IMR-90 (cell line): ENCODE results near the gene GATD1. TPM values are rescaled to one million over a fixed set of nuclear protein-coding genes. Genes with fewer than 3 reads are reported as not detected.

Experiments
- ATAC-seq: fragments of 200-7000 bp; cut with Tn5 transposase; 2 replicates; pipeline ENCODE4 v1.9.1; 2020; ENCODE audit warnings: low read depth, mild to moderate bottlenecking, moderate library complexity
- BruUV-seq: library from RNA; stranded (reverse); fragments of 400-500 nt; replicated peaks from 2 replicates; lab custom pipeline; 2021; lab: Mats Ljungman, UMichigan
- CTCF ChIA-PET: fragments of 300-600 bp; formaldehyde crosslinking; extraction: SDS; loops from one replicate; lab custom pipeline; 2021; ENCODE audit warnings: antibody characterized with exemption; lab: Yijun Ruan, JAX
- POLR2A ChIA-PET: fragments of 300-600 bp; sonication (Branson Sonifier 250); formaldehyde crosslinking; loops from one replicate; lab custom pipeline; 2022; ENCODE audit warnings: antibody characterized with exemption; ENCODE audit not compliant: unreplicated experiment; lab: Charles Lee
- DNase-seq: peaks from one replicate; pipeline ENCODE4 v3.0.0; 2013
- H2AFZ ChIP-seq: replicated peaks from 2 replicates; pipeline ENCODE3; 2013; ENCODE audit warnings: low read length, mild to moderate bottlenecking; ENCODE audit not compliant: poor library complexity
- H2AK5ac ChIP-seq: 2 replicates; pipeline ENCODE4 v1.6.1; 2013; ENCODE audit warnings: low read depth, low read length, inconsistent platforms
- H2AK9ac ChIP-seq: replicated peaks from 2 replicates; pipeline ENCODE3; 2013; ENCODE audit warnings: mild to moderate bottlenecking, low read depth, low read length, moderate library complexity; ENCODE audit not compliant: poor library complexity
- H2BK120ac ChIP-seq: 2 replicates; pipeline ENCODE4 v1.6.1; 2013; ENCODE audit warnings: low read depth, low read length, inconsistent platforms
- H2BK15ac ChIP-seq: 3 replicates; pipeline ENCODE4 v1.6.1; 2013; ENCODE audit warnings: low read depth, low read length, inconsistent platforms
- H2BK20ac ChIP-seq: 2 replicates; pipeline ENCODE4 v1.6.1; 2013; ENCODE audit warnings: low read depth, mild to moderate bottlenecking, inconsistent platforms, low read length, moderate library complexity
- H2BK5ac ChIP-seq: 2 replicates; pipeline ENCODE4 v1.6.1; 2013; ENCODE audit warnings: mild to moderate bottlenecking, low read depth, low read length, inconsistent platforms; ENCODE audit not compliant: poor library complexity, severe bottlenecking
- H3K14ac ChIP-seq: replicated peaks from 2 replicates; pipeline ENCODE4 v1.6.1; 2013; ENCODE audit warnings: low read depth, low read length, inconsistent platforms
- H3K18ac ChIP-seq: 2 replicates; pipeline ENCODE4 v1.6.1; 2013; ENCODE audit warnings: low read depth, low read length, control low read depth
- H3K23ac ChIP-seq: 2 replicates; pipeline ENCODE4 v1.6.1; 2013; ENCODE audit warnings: low read depth, low read length, inconsistent platforms
- H3K27ac ChIP-seq: 2 replicates; pipeline ENCODE4 v1.5.1; 2013; ENCODE audit warnings: mild to moderate bottlenecking, control low read depth, low read length; ENCODE audit not compliant: insufficient read depth
- H3K27me3 ChIP-seq: 2 replicates; pipeline ENCODE4 v1.6.1; 2013; ENCODE audit warnings: low read length; ENCODE audit not compliant: control insufficient read depth, insufficient read depth
- H3K36me3 ChIP-seq: 2 replicates; pipeline ENCODE4 v1.6.1; 2013; ENCODE audit warnings: low read length, mixed read lengths; ENCODE audit not compliant: control insufficient read depth, insufficient read depth
- H3K4ac ChIP-seq: 2 replicates; pipeline ENCODE4 v1.6.1; 2013; ENCODE audit warnings: low read depth, low read length, inconsistent platforms
- H3K4me1 ChIP-seq: 2 replicates; pipeline ENCODE4 v1.6.1; 2013; ENCODE audit warnings: low read length, mixed read lengths; ENCODE audit not compliant: control insufficient read depth, insufficient read depth
- H3K4me2 ChIP-seq: 2 replicates; pipeline ENCODE4 v1.6.1; 2013; ENCODE audit warnings: low read depth, mild to moderate bottlenecking, control low read depth, low read length, moderate library complexity
- H3K4me3 ChIP-seq: 2 replicates; pipeline ENCODE4 v1.5.1; 2013; ENCODE audit warnings: low read depth, mild to moderate bottlenecking, control low read depth, low read length, moderate library complexity; ENCODE audit not compliant: insufficient read depth
- H3K56ac ChIP-seq: 2 replicates; pipeline ENCODE4 v1.6.1; 2013; ENCODE audit warnings: low read length, inconsistent platforms; ENCODE audit not compliant: insufficient read depth; ENCODE audit errors: extremely low read depth
- H3K79me1 ChIP-seq, 2 experiments: 2 replicates each; pipeline ENCODE4 v1.6.1; 2013; ENCODE audit warnings: low read length in 2 of 2, inconsistent platforms in 1 of 2, low read depth in 1 of 2
- H3K9ac ChIP-seq: 2 replicates; pipeline ENCODE4 v1.6.1; 2013; ENCODE audit warnings: low read depth, low read length, control low read depth
- H3K9me1 ChIP-seq: 2 replicates; pipeline ENCODE4 v1.6.1; 2013; ENCODE audit warnings: low read length, inconsistent platforms; ENCODE audit not compliant: insufficient read depth
- H3K9me3 ChIP-seq: 2 replicates; pipeline ENCODE4 v1.6.1; 2013; ENCODE audit warnings: low read length; ENCODE audit not compliant: control insufficient read depth, insufficient read depth
- H4K20me1 ChIP-seq: 2 replicates; pipeline ENCODE4 v1.6.1; 2013; ENCODE audit warnings: low read length, inconsistent platforms; ENCODE audit not compliant: insufficient read depth
- H4K5ac ChIP-seq: 2 replicates; pipeline ENCODE4 v1.6.1; 2013; ENCODE audit warnings: mild to moderate bottlenecking, low read depth, low read length, control low read depth
- H4K8ac ChIP-seq, 2 experiments: 2 replicates each; pipeline ENCODE4 v1.6.1; 2013; ENCODE audit warnings: low read depth in 2 of 2, low read length in 2 of 2, control low read depth in 1 of 2, inconsistent platforms in 1 of 2
- H4K91ac ChIP-seq: 2 replicates; pipeline ENCODE4 v1.6.1; 2013; ENCODE audit warnings: low read depth, low read length, inconsistent platforms; ENCODE audit not compliant: insufficient read depth
- CHD1 ChIP-seq: IDR thresholded peaks from 2 replicates; pipeline ENCODE4 v1.6.1; 2012; ENCODE audit warnings: low read depth, low read length, improper control_type of control experiment
- FOS ChIP-seq: fragments of 150-350 bp; IDR thresholded peaks from 2 replicates; pipeline ENCODE4 v1.6.1; 2016; ENCODE audit warnings: low read depth, low read length
- MAFK ChIP-seq: IDR thresholded peaks from 2 replicates; pipeline ENCODE4 v1.6.1; 2012; ENCODE audit warnings: low read depth, low read length, improper control_type of control experiment
- MAZ ChIP-seq: IDR thresholded peaks from 2 replicates; pipeline ENCODE4 v1.6.1; 2012; ENCODE audit warnings: low read depth, mild to moderate bottlenecking, low read length, improper control_type of control experiment, moderate library complexity, borderline replicate concordance
- MXI1 ChIP-seq: IDR thresholded peaks from 2 replicates; pipeline ENCODE4 v1.6.1; 2012; ENCODE audit warnings: low read depth, mild to moderate bottlenecking, low read length, moderate library complexity, borderline replicate concordance
- NFE2L2 ChIP-seq: fragments of 150-350 bp; IDR thresholded peaks from 2 replicates; pipeline ENCODE4 v1.6.1; 2016; ENCODE audit warnings: low read depth, mild to moderate bottlenecking, low read length
- POLR2A ChIP-seq: IDR thresholded peaks from 2 replicates; pipeline ENCODE4 v1.6.1; 2012; ENCODE audit warnings: mild to moderate bottlenecking, low read depth, low read length
- RCOR1 ChIP-seq: IDR thresholded peaks from 2 replicates; pipeline ENCODE4 v1.6.1; 2012; ENCODE audit warnings: mild to moderate bottlenecking, low read length, improper control_type of control experiment; ENCODE audit not compliant: insufficient replicate concordance
- RFX5 ChIP-seq: IDR thresholded peaks from 2 replicates; pipeline ENCODE4 v1.8.0; 2012; ENCODE audit warnings: low read depth, mild to moderate bottlenecking, low read length, moderate library complexity
- SMC3 ChIP-seq: fragments of 150-350 bp; IDR thresholded peaks from 2 replicates; pipeline ENCODE4 v1.6.1; 2016; ENCODE audit warnings: low read depth, mild to moderate bottlenecking, antibody characterized with exemption, low read length, moderate library complexity
- WGBS, 2 experiments: methylation state at CpG; one replicate each; pipeline versions ENCODE4 v1.1.5 to v1.1.7; 2013; ENCODE audit warnings: missing lambda C conversion rate in 2 of 2; ENCODE audit not compliant: insufficient read length in 1 of 2; ENCODE audit errors: extremely low coverage in 2 of 2; 5-methylcytosine and 5-hydroxymethylcytosine counted together
- dilution Hi-C: fragments of 300-500 bp; cut with HindIII; formaldehyde crosslinking; loops from one replicate; pipeline ENCODE4 v1.14.3; 2018; ENCODE audit warnings: low sequenced_read_pairs; ENCODE audit not compliant: unreplicated experiment
- in situ Hi-C: fragments of 300-500 bp; cut with MboI; formaldehyde crosslinking; loops from 3 replicates; pipeline ENCODE4 v1.14.3; 2019; ENCODE audit warnings: low sequenced_read_pairs, inconsistent platforms, mixed read lengths
- intact Hi-C: fragments of 100-400 bp; cut with micrococcal nuclease; formaldehyde crosslinking; loops from 2 replicates; pipeline ENCODE4 v1.10.0; 2022
- polyA plus RNA-seq, 3 experiments: library from polyadenylated mRNA; depleted of rRNA; stranded (reverse); fragments of >200 nt; gene quantifications; 2 replicates each; pipeline ENCODE4 v1.2.3, GENCODE V29; 2012; ENCODE audit warnings: low replicate concordance in 1 of 3
- total RNA-seq: library from RNA; depleted of rRNA; stranded (reverse); fragments of >200 nt; gene quantifications from 2 replicates; pipeline ENCODE4 v1.2.3, GENCODE V29; 2012
- TF ChIP-seq, protein P1 (sequence below): fragments of 150-350 bp; IDR thresholded peaks from 2 replicates; pipeline ENCODE4 v1.6.1; 2017; ENCODE audit warnings: mild to moderate bottlenecking, antibody characterized with exemption, low read length, low read depth
- TF ChIP-seq, protein P2 (sequence below): conservative IDR thresholded peaks from 2 replicates; pipeline ENCODE4 v1.5.1; 2012; ENCODE audit warnings: mild to moderate bottlenecking, low read depth, low read length, improper control_type of control experiment
- TF ChIP-seq, protein P3 (sequence below): fragments of 150-350 bp; IDR thresholded peaks from 2 replicates; pipeline ENCODE4 v1.6.1; 2016; ENCODE audit warnings: low read depth, mild to moderate bottlenecking, low read length, moderate library complexity, borderline replicate concordance

The GATD1 gene
- total and polyA plus RNA-seq, 2 of the 4 experiments (the other 2 are of a cell fraction), result 3.0 to 52.5 TPM

DNA sequence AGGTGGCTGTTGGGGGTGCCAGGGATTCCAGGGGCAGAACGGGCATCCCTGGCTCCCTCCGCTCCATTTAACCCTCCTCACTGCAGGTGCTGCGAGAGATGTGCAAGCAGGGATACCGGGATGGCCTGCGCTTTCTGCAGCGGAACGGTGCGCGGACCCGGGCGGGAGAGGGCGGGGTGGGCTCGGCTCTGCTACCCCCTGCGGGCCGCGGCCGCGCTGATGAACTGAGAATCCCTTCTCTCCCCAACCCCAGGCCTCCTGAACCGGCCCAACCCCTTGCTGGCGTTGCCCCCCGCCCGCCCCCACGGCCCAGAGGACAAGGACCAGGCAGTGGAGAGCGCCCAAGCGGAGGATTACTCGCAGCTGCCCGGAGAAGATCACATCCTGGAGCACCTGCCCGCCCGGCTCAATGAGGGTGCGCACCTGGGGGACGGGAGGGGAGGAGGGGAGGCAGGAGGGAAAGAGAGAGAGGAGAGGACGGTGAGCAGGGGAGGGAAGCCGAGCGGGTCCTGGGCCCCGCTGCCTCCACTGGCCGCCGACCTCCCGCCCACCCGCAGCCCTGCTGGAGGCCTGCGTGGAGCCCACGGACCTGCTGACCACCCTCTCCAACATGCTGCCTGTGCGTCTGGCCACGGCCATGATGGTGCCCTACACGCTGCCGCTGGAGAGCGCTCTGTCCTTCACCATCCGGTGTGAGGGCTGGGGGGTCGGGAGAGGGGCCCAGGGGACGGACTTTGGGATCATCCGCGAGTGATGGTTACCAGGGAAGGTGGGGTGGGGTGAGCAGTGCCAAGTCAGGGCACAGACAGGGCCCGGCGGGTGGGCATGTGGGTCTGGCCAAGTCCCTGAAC is 46.4 kb upstream of the GATD1 start:
- Histone ChIP-seq H3K9ac (no peak overlapping the region), H3K14ac (no peak overlapping the region), H3K23ac (no peak overlapping the region), H3K27ac (no peak overlapping the region), H3K4me2 (no peak overlapping the region), H2BK20ac (no peak overlapping the region), H3K79me1 (peaks cover 19 to 29% of the 10 kb centered on the region in 2 experiments), H3K27me3 (peaks cover 6% of the 10 kb centered on the region; the same call in 1 of the 2 replicates), H4K20me1 (peaks cover 37% of the 10 kb centered on the region), H2AK9ac (no peak overlapping the region), H2AK5ac (no peak overlapping the region), H4K5ac (no peak overlapping the region), H3K4ac (no peak overlapping the region), H3K9me1 (peaks cover 13% of the 10 kb centered on the region), H3K4me1 (peaks cover 19% of the 10 kb centered on the region), H3K56ac (no peak overlapping the region), H2BK15ac (no peak overlapping the region), H3K36me3 (peaks cover 30% of the 10 kb centered on the region), H2BK120ac (no peak overlapping the region), H4K8ac (no peak overlapping the region), H3K4me3 (no peak overlapping the region), H3K18ac (no peak overlapping the region), H4K91ac (no peak overlapping the region), H2AFZ (no peak overlapping the region), H2BK5ac (no peak overlapping the region), H3K9me3 (no peaks in the 10 kb centered on the region)
- WGBS, 2 experiments, result 86% methylated on average over 32 of the region's 53 CpGs; no CpG with 5 or more reads in 1 of the 2 experiments
- CTCF ChIA-PET, result no interaction called here
- dilution Hi-C loops, result no loop called here
- no peak for DNase-seq
- POLR2A ChIA-PET, result no interaction called here
- intact Hi-C loops, result no loop called here
- ATAC-seq, result no peak
- TF ChIP-seq MAFK, result no peak
- no peak for TF ChIP-seq MAZ
- TF ChIP-seq FOS, result no peak
- no peak for TF ChIP-seq POLR2A
- TF ChIP-seq MXI1, result no peak
- TF ChIP-seq CHD1, result no peak
- TF ChIP-seq RFX5, result no peak
- TF ChIP-seq, protein P1, sequence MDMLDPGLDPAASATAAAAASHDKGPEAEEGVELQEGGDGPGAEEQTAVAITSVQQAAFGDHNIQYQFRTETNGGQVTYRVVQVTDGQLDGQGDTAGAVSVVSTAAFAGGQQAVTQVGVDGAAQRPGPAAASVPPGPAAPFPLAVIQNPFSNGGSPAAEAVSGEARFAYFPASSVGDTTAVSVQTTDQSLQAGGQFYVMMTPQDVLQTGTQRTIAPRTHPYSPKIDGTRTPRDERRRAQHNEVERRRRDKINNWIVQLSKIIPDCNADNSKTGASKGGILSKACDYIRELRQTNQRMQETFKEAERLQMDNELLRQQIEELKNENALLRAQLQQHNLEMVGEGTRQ, result no peak
- no peak for TF ChIP-seq RCOR1
- no peak for TF ChIP-seq NFE2L2
- TF ChIP-seq, protein P2, sequence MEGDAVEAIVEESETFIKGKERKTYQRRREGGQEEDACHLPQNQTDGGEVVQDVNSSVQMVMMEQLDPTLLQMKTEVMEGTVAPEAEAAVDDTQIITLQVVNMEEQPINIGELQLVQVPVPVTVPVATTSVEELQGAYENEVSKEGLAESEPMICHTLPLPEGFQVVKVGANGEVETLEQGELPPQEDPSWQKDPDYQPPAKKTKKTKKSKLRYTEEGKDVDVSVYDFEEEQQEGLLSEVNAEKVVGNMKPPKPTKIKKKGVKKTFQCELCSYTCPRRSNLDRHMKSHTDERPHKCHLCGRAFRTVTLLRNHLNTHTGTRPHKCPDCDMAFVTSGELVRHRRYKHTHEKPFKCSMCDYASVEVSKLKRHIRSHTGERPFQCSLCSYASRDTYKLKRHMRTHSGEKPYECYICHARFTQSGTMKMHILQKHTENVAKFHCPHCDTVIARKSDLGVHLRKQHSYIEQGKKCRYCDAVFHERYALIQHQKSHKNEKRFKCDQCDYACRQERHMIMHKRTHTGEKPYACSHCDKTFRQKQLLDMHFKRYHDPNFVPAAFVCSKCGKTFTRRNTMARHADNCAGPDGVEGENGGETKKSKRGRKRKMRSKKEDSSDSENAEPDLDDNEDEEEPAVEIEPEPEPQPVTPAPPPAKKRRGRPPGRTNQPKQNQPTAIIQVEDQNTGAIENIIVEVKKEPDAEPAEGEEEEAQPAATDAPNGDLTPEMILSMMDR, result no peak
- TF ChIP-seq, protein P3, sequence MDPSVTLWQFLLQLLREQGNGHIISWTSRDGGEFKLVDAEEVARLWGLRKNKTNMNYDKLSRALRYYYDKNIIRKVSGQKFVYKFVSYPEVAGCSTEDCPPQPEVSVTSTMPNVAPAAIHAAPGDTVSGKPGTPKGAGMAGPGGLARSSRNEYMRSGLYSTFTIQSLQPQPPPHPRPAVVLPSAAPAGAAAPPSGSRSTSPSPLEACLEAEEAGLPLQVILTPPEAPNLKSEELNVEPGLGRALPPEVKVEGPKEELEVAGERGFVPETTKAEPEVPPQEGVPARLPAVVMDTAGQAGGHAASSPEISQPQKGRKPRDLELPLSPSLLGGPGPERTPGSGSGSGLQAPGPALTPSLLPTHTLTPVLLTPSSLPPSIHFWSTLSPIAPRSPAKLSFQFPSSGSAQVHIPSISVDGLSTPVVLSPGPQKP, result no peak
- TF ChIP-seq SMC3, result no peak
- BruUV-seq, result no TSS peak
- in situ Hi-C loops, result no loop called here
